Esophagus squamous epithelium (tissue), 5 donors: ENCODE data around the gene EPN3. TPM values are rescaled to one million over a fixed set of nuclear protein-coding genes. Genes with fewer than 3 reads are reported as not detected.

Source experiments
- DNase-seq: peaks from one replicate; lab custom pipeline; 2025; lab: John Stamatoyannopoulos, UW
- H3K27ac ChIP-seq, 4 donors: fragments of 200-600 bp; sonication (generic); one replicate each; pipeline ENCODE4 v1.5.1; 2016 to 2019; ENCODE audit warnings: mild to moderate bottlenecking in 1 of 4
- H3K27me3 ChIP-seq, 4 donors: fragments of 200-600 bp; sonication (generic); 1 replicate in 3 of 4; 2 replicates in 1 of 4; pipeline versions ENCODE4 v1.5.1 to v1.6.0; 2017 to 2021; ENCODE audit warnings: antibody characterized with exemption in 1 of 4
- H3K36me3 ChIP-seq, 3 donors: fragments of 200-600 bp; sonication (generic); one replicate each; pipeline ENCODE4 v1.5.1; 2016 to 2019
- H3K4me1 ChIP-seq, 3 donors: fragments of 200-600 bp; sonication (generic); one replicate each; pipeline ENCODE4 v1.5.1; 2017 to 2019
- H3K4me3 ChIP-seq, 4 donors: fragments of 200-600 bp; sonication (generic); 1 replicate in 3 of 4; 2 replicates in 1 of 4; pipeline ENCODE4 v1.5.1; 2016 to 2019; ENCODE audit warnings: mild to moderate bottlenecking in 2 of 4, moderate library complexity in 1 of 4
- H3K9me3 ChIP-seq, 3 donors: fragments of 200-600 bp; sonication (generic); one replicate each; pipeline ENCODE4 v1.5.1; 2016 to 2019
- CTCF ChIP-seq, 6 experiments: fragments of 450-650 bp in 4 of 6; fragments of 200-600 bp in 2 of 6; sonication (generic) in 2 of 6; IDR thresholded peaks; one replicate each; pipeline ENCODE4 v1.5.1; 2016 to 2019; ENCODE audit warnings: antibody characterized with exemption in 6 of 6, mild to moderate bottlenecking in 4 of 6, moderate library complexity in 4 of 6
- POLR2A ChIP-seq, 4 donors: fragments of 450-650 bp; IDR thresholded peaks; one replicate each; pipeline ENCODE4 v1.6.1; 2017; ENCODE audit warnings: antibody characterized with exemption in 4 of 4, mild to moderate bottlenecking in 4 of 4, moderate library complexity in 3 of 4
- WGBS, 2 donors: methylation state at CpG; one replicate each; pipeline ENCODE4 v1.1.5; 2018; 5-methylcytosine and 5-hydroxymethylcytosine counted together
- intact Hi-C: fragments of 100-400 bp; cut with DNase I; formaldehyde crosslinking; loops from one replicate; pipeline ENCODE4 v1.15.0; 2022
- total RNA-seq, 4 donors: library from RNA; depleted of rRNA; stranded (reverse); fragments of >200 nt; gene quantifications; one replicate each; pipeline ENCODE4 v1.1.0, GENCODE V29; 2016
- donor health status: DM: yes; HTN: yes; CAD: no.

The EPN3 gene
- total RNA-seq, 4 donors from 2014 or later = 24.5 to 111 (median 51.8) TPM

DNA sequence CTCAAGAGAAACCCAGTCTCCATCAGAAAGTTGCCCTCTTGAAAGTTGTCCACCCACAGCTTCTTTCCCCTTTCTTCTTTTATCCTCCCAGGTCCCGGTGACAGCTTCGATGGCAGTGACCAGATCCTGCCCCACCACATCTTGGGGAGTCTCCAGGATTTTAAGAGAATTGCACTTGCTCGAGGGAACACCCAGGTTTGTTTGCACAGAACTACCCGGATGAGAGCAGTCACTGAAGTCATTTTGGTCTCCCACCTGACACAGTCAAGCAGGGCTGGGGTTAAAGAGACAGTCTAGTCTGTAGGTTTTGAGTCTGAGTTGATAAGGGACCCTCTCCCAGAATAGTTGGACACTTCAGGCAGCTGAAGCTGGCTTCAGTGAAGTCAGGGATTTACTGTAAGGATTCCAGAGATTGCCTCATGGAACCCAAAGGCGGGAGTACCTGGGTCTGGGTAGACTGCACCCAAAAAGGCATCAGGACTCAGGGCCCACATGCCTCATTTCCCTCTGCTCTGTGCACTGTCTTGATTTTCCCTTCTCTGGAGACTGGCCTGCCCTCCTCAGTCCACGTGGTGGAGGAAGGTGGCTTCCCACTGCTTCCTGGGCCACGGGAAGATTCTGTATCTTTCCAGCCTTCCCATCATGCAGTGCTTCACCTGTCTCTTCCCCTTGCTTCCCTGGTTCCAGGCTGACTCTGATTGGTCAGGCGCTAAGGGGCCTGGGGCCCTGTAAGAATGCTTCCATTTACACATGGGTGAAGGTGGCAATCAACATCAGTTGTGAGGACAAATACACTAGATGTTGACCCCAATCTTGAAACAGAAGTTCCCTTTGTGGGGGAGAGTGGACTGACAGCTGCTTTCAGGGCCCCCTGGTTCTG lies 14.8 kb upstream of the EPN3 start:
- Histone ChIP-seq H3K27me3 (no peaks in the 10 kb centered on the region), H3K27ac (no peak overlapping the region), H3K36me3 (no peaks in the 10 kb centered on the region), H3K4me3 (no peak overlapping the region), H3K9me3 (no peaks in the 10 kb centered on the region), H3K4me1 (peaks cover 6 to 38% (median 8%) of the 10 kb centered on the region in 3 donors)
- WGBS, 2 donors = 76 to 85% methylated on average over 6 of the region's 8 CpGs
- no peak for DNase-seq
- intact Hi-C loops = no loop called here
- no peak for TF ChIP-seq POLR2A (IDR thresholded peaks at IDR 0.05)
- TF ChIP-seq CTCF (IDR thresholded peaks at IDR 0.05) = no peak

DNA sequence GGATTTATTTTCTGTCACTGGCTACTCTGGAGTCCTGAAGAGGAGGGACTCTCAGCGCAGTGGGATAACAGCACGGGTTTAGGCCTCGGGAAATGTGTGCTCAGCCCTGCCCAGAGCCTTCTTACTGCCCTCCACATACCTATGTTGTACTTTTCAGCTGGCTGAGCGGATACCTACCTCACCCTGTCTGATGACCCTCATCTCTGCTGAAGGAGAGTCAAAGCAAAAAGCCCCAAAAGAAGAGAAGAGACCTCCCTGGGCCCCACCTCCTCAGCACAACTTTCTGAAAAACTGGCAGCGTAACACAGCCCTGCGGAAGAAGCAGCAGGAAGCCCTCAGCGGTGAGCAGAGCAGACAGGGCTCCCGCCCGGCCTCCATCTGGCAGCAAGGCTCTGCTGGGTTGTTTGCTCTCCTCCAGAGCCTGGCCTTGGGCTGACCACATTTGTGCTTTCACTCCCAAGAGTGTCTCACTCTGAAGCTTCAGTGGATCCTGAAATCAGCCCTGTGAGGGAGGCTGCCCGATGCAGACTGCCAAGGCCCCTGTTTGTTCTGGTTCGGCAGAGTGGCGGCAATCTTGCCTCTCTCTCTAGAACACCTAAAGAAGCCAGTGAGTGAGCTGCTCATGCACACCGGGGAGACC lies 14.0 kb upstream of the EPN3 start:
- Histone ChIP-seq H3K27me3 (no peaks in the 10 kb centered on the region), H3K4me3 (no peak overlapping the region), H3K9me3 (no peaks in the 10 kb centered on the region), H3K4me1 (peaks cover 6 to 46% (median 8%) of the 10 kb centered on the region in 3 donors), H3K27ac (no peak overlapping the region), H3K36me3 (no peaks in the 10 kb centered on the region)
- 85 to 94% methylated on average over 6 to 9 of the region's 13 CpGs for WGBS, 2 donors
- intact Hi-C loops = no loop called here
- TF ChIP-seq CTCF (IDR thresholded peaks at IDR 0.05) = no peak
- no peak for TF ChIP-seq POLR2A (IDR thresholded peaks at IDR 0.05)
- no peak for DNase-seq

- no peak for DNase-seq
- Histone ChIP-seq H3K36me3 (no peaks in the 10 kb centered on the region), H3K27ac (no peak overlapping the region), H3K4me1 (peaks cover 6 to 48% (median 8%) of the 10 kb centered on the region in 3 donors), H3K9me3 (no peaks in the 10 kb centered on the region), H3K27me3 (no peaks in the 10 kb centered on the region), H3K4me3 (no peak overlapping the region)
- intact Hi-C loops = no loop called here
- WGBS, 2 donors = 39 to 70% methylated on average over 2 to 5 of the region's 8 CpGs
- TF ChIP-seq CTCF (IDR thresholded peaks at IDR 0.05) (no peak), POLR2A (IDR thresholded peaks at IDR 0.05) (no peak)
Measured at GRCh38 chr17:50519141-50519834, 13.2 kb upstream of the EPN3 start.

GRCh38 chr17:50520483-50520882 lies 12.1 kb upstream of the EPN3 start:
- Histone ChIP-seq H3K27ac (no peak overlapping the region), H3K9me3 (no peaks in the 10 kb centered on the region), H3K4me1 (peaks cover under 1 to 36% (median under 1%) of the 10 kb centered on the region in 3 donors), H3K36me3 (no peaks in the 10 kb centered on the region), H3K4me3 (no peak overlapping the region), H3K27me3 (no peaks in the 10 kb centered on the region)
- DNase-seq = no peak
- no peak for TF ChIP-seq POLR2A (IDR thresholded peaks at IDR 0.05)
- no peak for TF ChIP-seq CTCF (IDR thresholded peaks at IDR 0.05)
- WGBS, 2 donors = 67 to 73% methylated on average over 2 of the region's 2 CpGs
- intact Hi-C loops = no loop called here
